ENCODE data around the gene PRKCZ.

Gene PRKCZ

GRCh38 chr1:2151911-2152310 is 101.7 kb downstream of the PRKCZ start:
- Mint-ChIP-seq H3K27ac (no peak overlapping the region), H3K36me3 (ENCODE audit: low read depth) (no peaks in the 10 kb centered on the region), H3K9me3 (no peaks in the 10 kb centered on the region), H3K4me1 (ENCODE audit: low read depth) (peaks cover 6% of the 10 kb centered on the region), H3K27me3 (ENCODE audit: low read depth) (no peaks in the 10 kb centered on the region), H3K4me3 (no peak overlapping the region)

DNA sequence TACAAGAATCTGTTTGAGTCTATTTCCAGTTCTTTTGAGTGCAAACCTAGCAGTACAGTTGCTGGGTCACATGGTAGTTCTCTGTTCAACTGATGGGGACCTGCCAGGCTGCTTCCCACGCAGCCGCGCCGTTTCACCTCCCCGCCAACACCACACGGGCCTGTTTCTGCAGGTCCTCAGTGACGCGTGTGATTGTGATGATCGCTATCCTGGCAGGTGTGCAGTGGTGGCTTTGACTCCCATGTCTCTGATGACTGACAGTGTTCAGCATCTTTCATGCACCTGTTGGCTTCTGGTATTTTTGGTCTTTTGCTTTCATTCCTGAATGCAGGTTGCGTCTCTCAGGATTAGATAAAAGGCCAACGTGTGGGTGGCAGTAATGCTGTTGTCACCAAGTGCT is 102.7 kb downstream of the PRKCZ start:
- peaks cover 6% of the 10 kb centered on the region for H3K4me1 Mint-ChIP-seq (ENCODE audit: low read depth)
- no peaks in the 10 kb centered on the region for H3K36me3 Mint-ChIP-seq (ENCODE audit: low read depth)
- no peaks in the 10 kb centered on the region for H3K27me3 Mint-ChIP-seq (ENCODE audit: low read depth)
- H3K27ac Mint-ChIP-seq = no peak overlapping the region
- H3K9me3 Mint-ChIP-seq = no peaks in the 10 kb centered on the region
- no peak overlapping the region for H3K4me3 Mint-ChIP-seq

- Mint-ChIP-seq H3K4me3 (no peak overlapping the region), H3K27ac (no peak overlapping the region), H3K36me3 (ENCODE audit: low read depth) (no peaks in the 10 kb centered on the region), H3K27me3 (ENCODE audit: low read depth) (no peaks in the 10 kb centered on the region), H3K4me1 (ENCODE audit: low read depth) (peaks cover 6% of the 10 kb centered on the region), H3K9me3 (no peaks in the 10 kb centered on the region)
These were observed 103.8 kb downstream of the PRKCZ start for GRCh38 chr1:2154022-2154421.

- Mint-ChIP-seq H3K4me3 (no peak overlapping the region), H3K4me1 (ENCODE audit: low read depth) (peaks cover 6% of the 10 kb centered on the region), H3K27ac (no peak overlapping the region), H3K27me3 (ENCODE audit: low read depth) (no peaks in the 10 kb centered on the region), H3K9me3 (no peaks in the 10 kb centered on the region), H3K36me3 (ENCODE audit: low read depth) (no peaks in the 10 kb centered on the region)
These were observed 105.0 kb downstream of the PRKCZ start for GRCh38 chr1:2155147-2155598.

DNA sequence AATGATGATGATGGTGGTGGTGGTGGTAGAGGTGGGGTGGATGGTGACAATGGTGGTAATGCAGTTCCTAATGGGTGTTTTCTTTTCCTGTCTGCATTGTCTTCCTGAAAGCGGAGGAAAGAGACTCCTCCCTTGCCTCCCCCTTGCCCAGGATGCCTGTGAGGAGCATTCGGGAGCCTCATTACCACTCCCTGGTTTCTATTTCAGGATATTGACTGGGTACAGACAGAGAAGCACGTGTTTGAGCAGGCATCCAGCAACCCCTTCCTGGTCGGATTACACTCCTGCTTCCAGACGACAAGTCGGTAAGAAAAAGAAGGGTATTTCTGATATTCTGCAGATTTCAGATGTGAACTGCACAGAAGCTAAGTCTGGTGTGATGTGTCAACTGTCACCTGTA is 105.6 kb downstream of the PRKCZ start:
- Mint-ChIP-seq H3K27ac (no peak overlapping the region), H3K27me3 (ENCODE audit: low read depth) (no peaks in the 10 kb centered on the region), H3K9me3 (no peaks in the 10 kb centered on the region), H3K4me1 (ENCODE audit: low read depth) (peaks cover 6% of the 10 kb centered on the region), H3K36me3 (ENCODE audit: low read depth) (no peaks in the 10 kb centered on the region), H3K4me3 (no peak overlapping the region)

DNA sequence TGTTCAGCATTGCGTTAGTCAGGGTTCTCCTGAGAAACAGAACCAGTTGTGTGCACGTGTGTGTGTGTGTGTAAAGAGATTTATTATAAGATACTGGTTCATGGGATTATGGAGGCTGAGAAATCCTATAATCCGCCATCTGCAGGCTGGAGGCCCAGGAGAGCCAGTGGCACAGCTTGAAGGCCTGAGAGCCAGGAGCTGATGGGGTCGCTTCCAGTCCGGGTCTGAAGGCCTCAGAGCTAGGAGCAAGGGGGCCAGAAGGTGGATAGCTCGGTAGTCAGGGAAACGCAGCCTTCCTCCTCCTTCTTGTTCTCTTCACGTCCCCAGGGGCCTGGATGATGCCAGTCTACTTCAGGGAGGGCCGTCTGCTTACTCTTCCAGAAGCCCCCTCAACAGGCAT is 106.7 kb downstream of the PRKCZ start:
- Mint-ChIP-seq H3K9me3 (no peaks in the 10 kb centered on the region), H3K27ac (no peak overlapping the region), H3K4me3 (no peak overlapping the region), H3K27me3 (ENCODE audit: low read depth) (no peaks in the 10 kb centered on the region), H3K36me3 (ENCODE audit: low read depth) (no peaks in the 10 kb centered on the region), H3K4me1 (ENCODE audit: low read depth) (peaks cover 6% of the 10 kb centered on the region)

DNA sequence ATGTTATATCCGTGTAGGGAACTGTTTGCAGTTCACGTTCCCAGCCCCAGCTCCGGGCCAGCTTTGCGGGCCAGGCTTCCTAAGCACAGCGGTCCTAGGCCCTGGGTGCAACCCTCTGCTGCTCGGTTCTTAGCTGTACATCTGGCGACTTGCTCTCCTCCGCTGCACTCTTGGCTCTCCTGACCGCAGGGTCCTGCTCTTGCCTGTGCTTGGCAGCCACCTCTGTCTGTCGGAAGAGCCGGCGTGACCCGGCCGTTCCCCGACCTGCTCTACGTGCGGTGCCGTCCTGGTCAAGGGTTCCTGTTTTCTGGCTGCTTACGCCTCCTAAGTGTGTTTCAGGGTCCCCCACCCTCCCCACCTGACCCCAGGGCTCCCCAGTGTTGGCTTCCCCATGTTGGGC is 107.6 kb downstream of the PRKCZ start:
- Mint-ChIP-seq H3K27ac (no peak overlapping the region), H3K36me3 (ENCODE audit: low read depth) (no peaks in the 10 kb centered on the region), H3K27me3 (ENCODE audit: low read depth) (no peaks in the 10 kb centered on the region), H3K9me3 (no peaks in the 10 kb centered on the region), H3K4me1 (ENCODE audit: low read depth) (peaks cover 3% of the 10 kb centered on the region), H3K4me3 (no peak overlapping the region)

GRCh38 chr1:2158272-2158671 is 108.1 kb downstream of the PRKCZ start:
- no peaks in the 10 kb centered on the region for H3K9me3 Mint-ChIP-seq
- H3K4me1 Mint-ChIP-seq (ENCODE audit: low read depth) = no peaks in the 10 kb centered on the region

GRCh38 chr1:2159124-2159523 is 108.9 kb downstream of the PRKCZ start:
- Mint-ChIP-seq H3K9me3 (no peaks in the 10 kb centered on the region), H3K4me1 (ENCODE audit: low read depth) (no peaks in the 10 kb centered on the region), H3K27ac (no peak overlapping the region), H3K4me3 (no peak overlapping the region), H3K36me3 (ENCODE audit: low read depth) (no peaks in the 10 kb centered on the region), H3K27me3 (ENCODE audit: low read depth) (no peaks in the 10 kb centered on the region)

More at GRCh38 chr1:2158272-2158671, 108.1 kb downstream of the PRKCZ start:
- no peaks in the 10 kb centered on the region for H3K27me3 Mint-ChIP-seq (ENCODE audit: low read depth)
- no peak overlapping the region for H3K27ac Mint-ChIP-seq
- H3K36me3 Mint-ChIP-seq (ENCODE audit: low read depth) = no peaks in the 10 kb centered on the region
- no peak overlapping the region for H3K4me3 Mint-ChIP-seq

- no peaks in the 10 kb centered on the region for H3K4me1 Mint-ChIP-seq (ENCODE audit: low read depth)
- H3K4me3 Mint-ChIP-seq = no peak overlapping the region
- no peaks in the 10 kb centered on the region for H3K9me3 Mint-ChIP-seq
- no peak overlapping the region for H3K27ac Mint-ChIP-seq
- no peaks in the 10 kb centered on the region for H3K36me3 Mint-ChIP-seq (ENCODE audit: low read depth)
- no peaks in the 10 kb centered on the region for H3K27me3 Mint-ChIP-seq (ENCODE audit: low read depth)
These were observed 110.5 kb downstream of the PRKCZ start for GRCh38 chr1:2160451-2161300.

DNA sequence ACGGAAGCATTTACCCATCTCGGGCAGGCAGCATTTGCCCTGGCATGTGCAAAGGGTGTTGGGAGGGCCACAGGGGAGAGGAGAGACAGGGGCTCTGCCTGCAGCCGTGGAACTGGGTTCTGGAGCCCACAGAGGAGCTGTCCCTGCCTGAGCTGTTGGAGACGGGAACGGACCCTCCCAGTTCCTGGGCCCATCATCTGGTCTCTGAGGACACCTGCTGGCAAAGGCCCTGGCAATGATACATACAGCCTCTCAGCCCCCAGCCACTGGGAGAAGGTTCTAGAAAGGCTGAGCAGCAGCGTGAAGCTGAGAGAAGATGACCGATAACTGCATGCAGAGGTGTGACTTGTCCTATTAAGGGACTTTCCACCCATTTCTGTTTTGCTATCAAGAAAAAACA is 113.0 kb downstream of the PRKCZ start:
- no peak overlapping the region for H3K4me3 Mint-ChIP-seq
- no peaks in the 10 kb centered on the region for H3K27me3 Mint-ChIP-seq (ENCODE audit: low read depth)
- no peak overlapping the region for H3K27ac Mint-ChIP-seq
- no peaks in the 10 kb centered on the region for H3K4me1 Mint-ChIP-seq (ENCODE audit: low read depth)
- no peaks in the 10 kb centered on the region for H3K9me3 Mint-ChIP-seq
- no peaks in the 10 kb centered on the region for H3K36me3 Mint-ChIP-seq (ENCODE audit: low read depth)

DNA sequence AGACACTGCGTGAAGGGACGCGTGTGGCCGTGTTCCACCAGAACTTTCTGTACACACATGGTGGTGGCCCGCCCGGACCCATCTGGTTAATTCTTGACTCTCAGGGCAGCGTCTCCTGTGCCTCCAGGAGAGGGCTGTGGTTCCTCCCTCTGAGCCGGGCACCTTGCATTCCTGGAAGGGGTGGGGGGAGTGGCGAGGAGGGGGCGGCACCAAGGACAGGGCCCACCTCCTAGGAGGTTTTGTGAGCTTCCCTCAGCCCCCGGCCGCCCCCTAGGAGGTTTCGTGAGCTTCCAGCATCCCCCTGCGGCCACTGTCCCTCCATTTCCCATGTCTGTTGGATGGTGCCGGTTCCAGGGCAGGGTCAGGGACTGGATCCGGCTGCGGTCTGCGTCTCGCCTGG is 115.4 kb downstream of the PRKCZ start:
- Mint-ChIP-seq H3K27ac (no peak overlapping the region), H3K27me3 (ENCODE audit: low read depth) (no peaks in the 10 kb centered on the region), H3K4me3 (no peak overlapping the region), H3K4me1 (ENCODE audit: low read depth) (no peaks in the 10 kb centered on the region), H3K9me3 (no peaks in the 10 kb centered on the region), H3K36me3 (ENCODE audit: low read depth) (no peaks in the 10 kb centered on the region)

- Mint-ChIP-seq H3K36me3 (ENCODE audit: low read depth) (no peaks in the 10 kb centered on the region), H3K9me3 (no peaks in the 10 kb centered on the region), H3K27me3 (ENCODE audit: low read depth) (no peaks in the 10 kb centered on the region), H3K4me3 (no peak overlapping the region), H3K27ac (no peak overlapping the region), H3K4me1 (ENCODE audit: low read depth) (no peaks in the 10 kb centered on the region)
These were observed 116.0 kb downstream of the PRKCZ start for GRCh38 chr1:2166254-2166653.

DNA sequence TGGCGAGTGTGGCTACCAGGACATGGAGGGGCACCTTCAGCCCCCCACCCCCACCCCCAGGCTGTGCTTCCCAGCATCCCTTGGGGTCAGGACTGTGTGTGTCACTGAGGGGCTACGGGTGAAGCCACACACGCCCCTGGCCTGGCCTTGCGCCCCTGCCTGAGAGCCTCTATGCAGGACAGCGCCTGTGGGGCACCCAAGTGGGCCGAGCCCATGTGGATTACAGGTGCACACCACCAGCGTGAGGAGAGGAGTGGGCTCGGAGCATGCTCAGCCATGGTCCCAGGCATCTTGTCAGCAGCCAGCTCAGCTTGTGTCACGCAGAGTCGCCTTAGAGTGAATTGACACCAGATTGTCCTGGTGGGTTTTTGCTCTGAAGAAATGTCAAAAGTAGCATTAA is 116.5 kb downstream of the PRKCZ start:
- H3K9me3 Mint-ChIP-seq = no peaks in the 10 kb centered on the region
- H3K4me3 Mint-ChIP-seq = no peak overlapping the region
- H3K4me1 Mint-ChIP-seq (ENCODE audit: low read depth) = no peaks in the 10 kb centered on the region

GRCh38 chr1:2168090-2168489 is 117.9 kb downstream of the PRKCZ start:
- H3K36me3 Mint-ChIP-seq (ENCODE audit: low read depth) = no peaks in the 10 kb centered on the region
- H3K27ac Mint-ChIP-seq = no peak overlapping the region
- H3K9me3 Mint-ChIP-seq = no peaks in the 10 kb centered on the region
- peaks cover 2% of the 10 kb centered on the region for H3K27me3 Mint-ChIP-seq (ENCODE audit: low read depth)
- H3K4me3 Mint-ChIP-seq = no peak overlapping the region
- H3K4me1 Mint-ChIP-seq (ENCODE audit: low read depth) = no peaks in the 10 kb centered on the region

More for the DNA sequence above, 116.5 kb downstream of the PRKCZ start:
- no peaks in the 10 kb centered on the region for H3K36me3 Mint-ChIP-seq (ENCODE audit: low read depth)
- H3K27ac Mint-ChIP-seq = no peak overlapping the region
- H3K27me3 Mint-ChIP-seq (ENCODE audit: low read depth) = no peaks in the 10 kb centered on the region

All from T-helper 1 cell treated with Interleukin-12 subunit alpha and Interleukin-12 subunit beta and Interleukin-4 antibody, amounts not matched to agents 30 μg/mL and 1 μg/mL, for 36 hours (primary cell).